Measurements from ENCODE around the gene FERD3L.

The FERD3L gene

DNA sequence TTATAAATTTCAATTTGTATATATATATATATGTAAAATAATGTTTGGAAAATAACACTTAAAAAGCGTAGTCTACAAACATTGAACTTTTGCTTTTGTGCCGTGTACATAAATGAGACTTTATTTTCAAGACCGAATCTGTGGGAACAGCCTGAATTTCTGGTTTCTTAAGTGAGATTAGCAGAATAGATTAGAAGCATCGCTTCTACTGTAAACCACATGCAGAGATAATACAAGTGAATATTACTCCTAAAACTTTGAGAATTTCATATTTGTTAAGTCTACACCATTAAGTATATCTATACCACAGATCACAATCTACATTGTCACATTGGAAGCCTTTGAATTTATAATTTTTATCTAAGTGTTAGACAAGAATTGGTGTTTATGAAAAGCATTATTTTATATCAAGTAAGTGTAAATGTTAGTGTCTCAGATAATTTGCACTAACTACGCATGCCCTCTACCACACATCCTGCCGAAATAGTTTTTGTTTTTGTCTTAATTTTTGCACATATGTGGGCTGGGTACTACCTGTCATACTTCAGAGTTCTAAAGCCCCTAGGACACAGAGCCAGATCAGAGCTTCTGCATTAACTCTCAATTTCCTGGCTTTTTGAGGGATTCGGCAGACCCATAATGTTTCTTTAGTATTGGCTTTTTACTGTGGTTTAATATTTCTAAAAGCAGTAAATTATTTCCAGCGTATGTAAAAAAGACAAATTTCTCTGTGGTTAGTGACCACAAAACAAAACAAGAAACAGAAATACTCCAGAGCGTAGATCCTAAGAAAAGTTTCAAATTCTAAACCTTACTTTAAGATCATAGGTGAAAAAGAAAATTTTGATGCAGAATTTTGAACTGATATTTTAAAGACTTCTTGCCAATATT lies 47.8 kb downstream of the FERD3L start:
- no peak for DNase-seq

DNA sequence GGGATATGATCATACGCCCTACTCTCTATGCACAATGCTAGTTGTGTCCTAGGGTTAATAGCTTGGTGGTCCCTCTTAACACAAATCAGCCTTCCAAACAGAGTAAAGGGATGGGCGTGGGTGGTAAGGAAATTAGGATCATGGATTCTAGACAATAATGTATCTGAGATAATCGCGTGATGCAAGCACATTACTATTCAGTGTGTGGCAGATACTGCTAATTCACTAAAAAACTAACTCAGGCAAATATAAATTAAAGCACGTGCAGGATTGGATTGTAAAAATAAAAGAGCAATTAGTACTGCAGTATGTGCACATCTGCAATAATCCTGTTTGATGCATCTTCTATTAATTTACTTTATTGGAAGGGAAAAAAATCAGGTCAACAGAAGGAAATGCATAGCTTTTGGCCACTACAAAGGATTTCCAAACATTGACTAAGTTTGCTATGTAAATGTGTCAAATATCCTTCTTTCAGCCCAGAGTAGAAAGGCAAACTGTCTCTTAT lies 49.8 kb downstream of the FERD3L start:
- DNase-seq, result no peak
